ENCODE data around the gene CDK5R2.
"Not testable (repeated sequence)": the region's sequence is repeated elsewhere in the genome, so short reads cannot be mapped to it uniquely, and the experiment has no call there.

CDK5R2 gene

DNA sequence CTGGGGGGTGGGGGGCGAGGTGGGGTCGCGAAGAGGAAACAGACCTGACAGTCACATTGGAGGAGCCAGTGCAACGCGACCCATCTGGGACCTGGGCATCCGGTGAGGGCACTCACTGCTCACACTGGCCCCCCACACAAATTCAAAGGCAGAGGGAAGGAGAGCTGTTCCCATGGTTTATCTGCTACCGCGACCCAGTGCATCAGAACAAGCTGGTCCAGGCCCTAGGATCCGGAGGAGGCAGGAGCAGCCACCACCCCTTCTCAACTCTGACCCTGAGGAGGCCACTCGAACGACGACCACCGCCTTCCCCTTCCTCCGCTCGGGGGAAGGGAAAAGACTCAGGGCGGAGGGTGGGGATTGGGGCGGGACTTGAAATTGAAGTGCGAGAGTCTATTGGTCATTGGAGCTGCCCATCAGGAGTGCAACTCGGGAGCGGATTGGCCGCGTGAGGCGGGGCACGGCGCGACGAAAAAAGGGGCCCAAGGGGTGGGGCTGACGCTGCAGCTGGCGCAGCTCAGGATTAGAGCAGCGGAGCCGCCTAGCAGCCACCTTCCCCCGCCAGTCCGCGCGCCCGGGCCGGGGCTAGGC is at the start of gene CDK5R2:
TSS of gene CDK5R2 (plus strand) at position 526 of the 591 bp plus-strand sequence. CDS start 155 bp downstream, outside the sequence.
- peak; percentile 94 for DNase-seq

DNA sequence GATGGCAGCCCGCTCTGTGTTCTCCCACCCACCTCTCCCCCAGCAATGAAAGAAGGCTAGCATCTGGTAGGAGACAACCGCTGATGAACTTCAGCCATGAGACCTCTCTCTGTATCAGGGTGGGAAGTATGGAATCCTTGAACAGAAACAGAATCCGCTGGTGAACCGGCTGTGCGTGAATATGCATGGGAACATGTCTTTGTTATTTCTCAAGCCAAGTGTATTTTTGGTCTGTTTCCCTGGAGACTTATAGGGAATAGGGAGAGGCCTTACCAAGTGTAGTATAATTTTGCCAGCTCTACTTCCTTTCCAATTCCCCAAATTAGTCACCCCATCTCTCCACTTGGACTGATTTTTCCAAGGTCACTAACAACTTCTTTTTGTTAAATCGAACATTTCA is 48.7 kb upstream of the CDK5R2 start:
- no peak for DNase-seq

DNA sequence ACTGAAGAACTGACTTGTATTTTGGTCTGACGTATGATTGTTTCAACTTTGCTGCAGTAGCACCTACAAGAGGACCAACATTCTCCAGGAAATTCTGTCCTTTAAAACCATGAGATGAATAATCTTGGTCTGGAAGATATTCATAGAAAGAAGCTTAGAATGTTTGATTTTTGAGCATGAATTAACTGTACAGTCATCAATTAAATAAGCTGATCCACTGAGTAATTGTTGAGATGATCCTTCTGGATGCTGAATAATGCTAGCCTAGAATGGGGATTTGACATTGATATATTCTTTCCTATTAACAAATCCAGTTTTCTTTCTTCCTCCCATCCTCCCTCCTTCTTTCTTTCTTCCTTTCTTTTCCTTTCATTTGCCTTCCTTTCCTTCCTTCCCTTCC is 39.0 kb upstream of the CDK5R2 start:
- DNase-seq: no peak

- DNase-seq: no peak
These were observed 34.7 kb upstream of the CDK5R2 start for GRCh38 chr2:218924757-218925156.

GRCh38 chr2:218925434-218925833 is 34.0 kb upstream of the CDK5R2 start:
- DNase-seq: no peak

- no peak for DNase-seq
These were observed 32.0 kb upstream of the CDK5R2 start for GRCh38 chr2:218927422-218927821.

DNA sequence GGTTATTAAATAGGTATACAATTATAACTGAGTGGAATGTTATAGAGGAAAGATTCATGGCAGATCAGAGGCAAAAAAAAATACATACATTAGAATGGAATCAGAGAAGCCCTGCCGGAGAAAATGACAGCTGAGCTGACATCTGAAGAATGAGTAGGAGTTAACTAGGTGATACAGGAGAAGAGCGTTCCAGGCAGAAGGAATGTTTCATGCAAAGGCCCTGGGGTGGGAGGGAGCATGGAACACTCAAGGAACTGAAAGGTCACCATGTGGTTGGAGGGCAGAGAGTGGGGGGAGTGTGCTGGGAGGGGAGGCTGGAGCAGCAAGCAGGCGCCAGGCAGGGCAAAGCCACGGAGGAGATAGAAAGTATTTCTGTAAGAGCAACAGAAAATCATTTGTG is 31.6 kb upstream of the CDK5R2 start:
- no peak for DNase-seq

GRCh38 chr2:218930488-218930887 is 29.0 kb upstream of the CDK5R2 start:
- not testable (repeated sequence) for DNase-seq

GRCh38 chr2:218931751-218932150 is 27.7 kb upstream of the CDK5R2 start:
- not testable (repeated sequence) for DNase-seq

DNA sequence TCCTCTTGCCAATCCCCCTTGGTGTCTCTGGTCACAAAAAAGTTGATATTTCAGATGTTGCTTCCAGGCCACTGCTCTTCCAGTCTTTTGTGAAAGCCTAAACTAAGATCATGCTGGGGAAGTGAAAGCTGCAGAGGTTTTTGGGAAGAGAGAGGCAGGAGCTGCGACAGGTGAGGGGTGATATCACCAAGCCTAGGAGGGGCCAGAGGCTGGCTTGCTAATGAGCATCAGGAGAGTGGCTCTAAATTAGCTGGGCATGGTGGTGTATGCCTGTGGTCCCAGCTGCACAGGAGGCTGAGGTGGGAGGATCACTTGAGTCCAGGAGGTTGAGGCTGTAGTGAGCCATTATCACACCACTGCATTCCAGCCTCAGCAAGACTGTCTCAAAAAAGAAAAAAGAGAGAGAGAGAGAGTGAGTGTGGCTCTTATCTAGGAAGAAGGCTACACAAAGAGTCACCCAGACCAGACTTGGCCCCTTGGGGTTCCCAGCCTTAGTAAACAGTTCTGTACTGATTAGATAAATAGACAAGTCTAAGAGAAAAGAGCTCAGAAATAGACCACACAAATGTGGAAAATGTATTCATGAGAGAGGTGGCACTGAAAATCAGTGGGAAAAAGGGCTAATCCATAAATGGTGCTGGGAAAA is 14.6 kb upstream of the CDK5R2 start:
- DNase-seq: no peak

DNA sequence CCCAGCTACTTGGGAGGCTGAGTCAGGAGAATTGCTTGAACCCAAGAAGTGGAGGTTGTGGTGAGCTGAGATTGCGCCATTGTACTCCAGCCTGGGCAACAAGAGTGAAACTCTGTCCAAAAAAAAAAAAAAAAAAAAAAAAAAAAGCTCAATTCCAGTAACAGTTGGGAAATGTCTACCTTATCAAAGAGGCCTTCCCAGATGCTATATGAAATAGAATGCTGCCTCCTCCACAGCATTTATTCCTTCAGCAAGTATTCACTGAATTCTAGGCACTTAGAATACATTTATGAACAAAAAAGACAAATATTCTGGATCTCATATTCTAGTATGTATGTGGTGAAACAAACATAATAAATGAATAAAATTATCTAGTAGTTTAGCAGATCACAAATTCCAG is 12.8 kb upstream of the CDK5R2 start:
- no peak for DNase-seq

DNA sequence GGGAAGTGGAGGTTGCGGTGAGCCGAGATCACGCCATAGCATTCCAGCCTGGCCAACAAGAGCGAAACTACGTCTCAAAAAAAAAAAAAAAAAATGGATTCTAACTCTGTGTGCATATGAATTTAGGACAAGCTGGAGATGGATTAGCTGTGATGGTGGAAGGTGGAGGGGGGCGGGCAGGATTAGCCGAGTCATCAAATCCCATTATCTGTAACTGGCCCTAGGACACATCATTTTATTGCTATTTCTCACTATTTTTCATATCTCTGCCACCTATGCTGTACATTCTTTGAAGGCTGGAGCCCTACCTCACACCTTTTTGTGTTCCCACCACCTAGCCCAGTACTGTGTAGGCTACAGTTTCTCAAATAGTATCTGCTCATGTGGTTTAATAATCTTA is 7.3 kb upstream of the CDK5R2 start:
- no peak for DNase-seq

- DNase-seq: no peak
These were observed 6.0 kb upstream of the CDK5R2 start for GRCh38 chr2:218953366-218953954.

DNA sequence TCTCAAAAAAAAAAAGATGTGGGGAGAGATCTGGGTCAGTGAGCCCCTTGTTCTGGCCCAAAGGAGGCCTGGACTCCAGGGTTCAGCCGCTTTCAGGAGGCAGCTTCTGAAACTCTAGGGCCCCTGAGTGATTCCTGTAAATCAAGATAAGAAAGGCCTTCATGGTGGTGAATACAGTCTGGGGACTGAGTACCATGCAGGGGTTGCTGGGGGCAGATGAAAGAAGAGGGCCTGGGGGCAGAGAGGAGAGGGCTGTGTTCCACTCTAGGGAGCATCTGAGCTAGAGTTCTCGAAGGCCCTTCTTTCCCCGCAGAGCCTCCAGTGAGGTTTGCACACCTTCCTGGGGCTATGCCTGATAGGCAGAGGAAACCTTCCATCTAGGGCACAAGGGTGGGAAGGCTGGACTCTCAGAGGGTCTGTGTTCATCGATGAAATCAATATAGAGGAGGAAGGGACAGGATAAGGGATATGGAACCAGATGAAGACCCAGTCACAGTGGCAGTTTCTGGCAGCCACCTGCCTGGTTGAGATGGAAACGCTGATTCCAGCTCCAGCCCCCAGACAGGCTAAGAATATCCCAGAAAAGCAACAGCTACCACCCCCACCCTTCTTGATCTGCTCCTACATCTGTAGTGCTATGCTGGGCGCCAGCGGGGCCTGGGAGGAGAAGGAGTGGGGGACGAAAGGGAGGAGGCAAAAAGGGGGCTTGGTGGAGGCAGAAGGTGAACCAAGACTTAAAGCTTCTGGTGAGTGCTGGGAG is 4.7 kb upstream of the CDK5R2 start:
- DNase-seq: no peak

GRCh38 chr2:218956039-218956438 is 3.4 kb upstream of the CDK5R2 start:
- DNase-seq: no peak

GRCh38 chr2:218957671-218958070 is 1.8 kb upstream of the CDK5R2 start:
- DNase-seq: no peak

- DNase-seq: no peak
These were observed 1.2 kb upstream of the CDK5R2 start for GRCh38 chr2:218958276-218958675.

DNA sequence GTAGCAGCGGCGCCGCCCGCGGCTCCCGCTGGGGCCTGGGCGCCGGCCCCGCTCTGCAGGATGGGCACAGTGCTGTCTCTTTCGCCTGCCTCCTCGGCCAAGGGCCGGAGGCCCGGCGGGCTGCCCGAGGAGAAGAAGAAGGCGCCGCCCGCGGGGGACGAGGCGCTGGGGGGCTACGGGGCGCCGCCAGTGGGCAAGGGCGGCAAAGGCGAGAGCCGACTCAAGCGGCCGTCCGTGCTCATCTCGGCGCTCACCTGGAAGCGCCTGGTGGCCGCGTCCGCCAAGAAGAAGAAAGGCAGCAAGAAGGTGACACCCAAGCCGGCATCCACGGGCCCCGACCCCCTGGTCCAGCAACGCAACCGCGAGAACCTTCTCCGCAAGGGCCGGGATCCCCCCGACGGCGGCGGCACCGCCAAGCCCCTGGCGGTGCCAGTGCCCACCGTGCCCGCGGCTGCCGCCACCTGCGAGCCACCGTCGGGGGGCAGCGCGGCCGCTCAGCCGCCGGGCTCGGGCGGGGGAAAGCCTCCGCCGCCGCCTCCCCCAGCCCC is 369 bp downstream of the CDK5R2 start:
- no peak for DNase-seq

GRCh38 chr2:218960309-218961165 is 1.1 kb downstream of the CDK5R2 start:
- DNase-seq: no peak

GRCh38 chr2:218961229-218961628 is 1.8 kb downstream of the CDK5R2 start:
- DNase-seq: no peak

GRCh38 chr2:218961651-218962570 is 2.4 kb downstream of the CDK5R2 start:
- peak; percentile 37 for DNase-seq
